Measurements from ENCODE around the gene PXK.
"Not testable (repeated sequence)": the region's sequence is repeated elsewhere in the genome, so short reads cannot be mapped to it uniquely, and the experiment has no call there.

PXK gene

DNA sequence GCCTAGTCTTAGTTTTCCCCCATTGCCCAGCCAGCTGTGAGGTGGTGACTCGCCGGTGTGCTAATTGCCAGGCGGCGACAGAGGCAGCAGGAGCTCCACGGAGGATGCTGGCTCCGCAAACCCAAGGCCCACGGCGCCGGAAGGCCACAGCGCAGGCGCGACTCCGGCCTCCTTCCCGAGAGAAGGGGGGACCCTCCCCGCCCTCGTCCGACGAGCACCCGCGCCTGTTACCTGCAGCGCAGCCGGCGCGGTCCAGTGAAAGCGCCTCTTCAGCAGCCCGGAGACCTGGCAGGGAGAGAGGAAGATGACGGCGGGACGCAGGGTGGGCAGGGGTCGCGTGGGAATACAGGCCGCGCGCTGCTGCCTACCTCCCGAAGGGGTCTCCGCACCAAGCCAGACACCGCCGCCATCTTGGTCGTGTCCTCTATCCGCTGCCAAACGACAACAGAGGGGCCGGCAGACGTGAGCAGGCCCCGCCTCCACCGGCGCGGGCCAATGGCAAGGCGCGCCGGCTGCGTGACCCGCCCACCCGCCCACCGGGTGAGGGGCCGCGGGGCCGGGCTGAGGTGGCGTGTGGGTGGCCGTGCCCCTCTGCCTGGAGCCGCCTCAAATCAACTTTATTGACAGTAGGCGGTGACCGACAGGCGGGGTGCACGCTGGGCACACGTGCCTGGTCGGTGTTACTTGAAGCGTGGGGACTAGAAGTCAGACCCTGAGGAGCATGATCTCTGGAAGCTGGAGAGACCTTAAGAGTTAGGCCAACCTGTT is 100.9 kb downstream of the PXK start, which contains the start of gene PDHB:
Gene PDHB (minus strand): TSS at position 433 of the 768 bp plus-strand sequence. CDS start 23 bp downstream, at position 410.
- Mint-ChIP-seq H3K27ac (peak within 1 kb of the TSS; percentile 98), H3K4me3 (peak within 1 kb of the TSS; percentile 98), H3K36me3 (peaks cover 6% of the 10 kb centered on the region), H3K27me3 (no peaks in the 10 kb centered on the region), H3K9me3 (no peaks in the 10 kb centered on the region), H3K4me1 (peaks cover 27% of the 10 kb centered on the region)

- no peaks in the 10 kb centered on the region for H3K9me3 Mint-ChIP-seq
These were observed 101.4 kb downstream of the PXK start for GRCh38 chr3:58434168-58434504.

DNA sequence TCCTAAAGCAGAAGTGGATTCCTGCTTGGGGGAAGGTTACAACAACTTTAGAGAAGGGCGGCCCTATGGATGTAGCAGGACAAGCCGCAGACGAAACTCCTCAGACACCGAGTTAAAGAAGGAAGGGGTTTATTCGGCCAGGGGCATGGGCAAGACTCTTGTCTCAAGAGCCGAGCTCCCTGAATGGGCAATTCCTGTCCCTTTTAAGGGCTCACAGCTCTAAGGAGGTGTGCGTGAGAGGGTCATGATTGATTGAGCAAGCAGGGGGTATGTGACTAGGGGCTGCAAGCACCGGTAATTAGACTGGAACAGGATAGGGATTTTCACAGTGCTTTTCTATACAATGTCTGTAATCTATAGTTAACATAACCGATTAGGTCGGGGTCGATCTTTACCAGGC is 101.8 kb downstream of the PXK start:
- H3K27me3 Mint-ChIP-seq: no peaks in the 10 kb centered on the region
- peak overlapping the region; percentile 98 for H3K4me3 Mint-ChIP-seq
- peaks cover 27% of the 10 kb centered on the region for H3K4me1 Mint-ChIP-seq
- no peaks in the 10 kb centered on the region for H3K9me3 Mint-ChIP-seq
- peaks cover 6% of the 10 kb centered on the region for H3K36me3 Mint-ChIP-seq
- H3K27ac Mint-ChIP-seq: peak overlapping the region; percentile 6

More at GRCh38 chr3:58434168-58434504, 101.4 kb downstream of the PXK start:
- peaks cover 6% of the 10 kb centered on the region for H3K36me3 Mint-ChIP-seq
- H3K4me1 Mint-ChIP-seq: peaks cover 27% of the 10 kb centered on the region
- peak overlapping the region; percentile 98 for H3K4me3 Mint-ChIP-seq
- peak overlapping the region; percentile 6 for H3K27ac Mint-ChIP-seq
- H3K27me3 Mint-ChIP-seq: no peaks in the 10 kb centered on the region

DNA sequence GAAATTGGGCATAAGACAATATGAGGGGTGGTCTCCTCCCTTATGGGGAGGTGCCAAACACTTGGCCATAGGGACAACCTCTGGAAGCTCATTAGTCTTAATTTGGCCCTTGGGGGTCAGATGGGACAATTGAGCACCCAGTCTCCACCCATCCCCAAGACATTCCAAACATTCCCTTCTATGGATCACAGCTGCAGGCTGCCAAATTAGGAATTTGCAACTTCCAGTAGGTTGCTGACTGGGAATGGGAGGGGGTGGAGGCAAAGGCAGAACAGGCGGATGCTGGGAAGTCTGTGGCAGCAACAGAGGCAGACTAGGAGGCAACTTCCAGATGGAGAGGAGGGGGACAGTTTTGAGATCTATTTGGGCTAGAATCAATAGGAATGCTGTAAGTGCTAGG is 102.3 kb downstream of the PXK start:
- peaks cover 27% of the 10 kb centered on the region for H3K4me1 Mint-ChIP-seq
- H3K27ac Mint-ChIP-seq: no peak overlapping the region
- no peaks in the 10 kb centered on the region for H3K27me3 Mint-ChIP-seq
- H3K9me3 Mint-ChIP-seq: no peaks in the 10 kb centered on the region
- H3K4me3 Mint-ChIP-seq: no peak overlapping the region
- peaks cover 6% of the 10 kb centered on the region for H3K36me3 Mint-ChIP-seq

DNA sequence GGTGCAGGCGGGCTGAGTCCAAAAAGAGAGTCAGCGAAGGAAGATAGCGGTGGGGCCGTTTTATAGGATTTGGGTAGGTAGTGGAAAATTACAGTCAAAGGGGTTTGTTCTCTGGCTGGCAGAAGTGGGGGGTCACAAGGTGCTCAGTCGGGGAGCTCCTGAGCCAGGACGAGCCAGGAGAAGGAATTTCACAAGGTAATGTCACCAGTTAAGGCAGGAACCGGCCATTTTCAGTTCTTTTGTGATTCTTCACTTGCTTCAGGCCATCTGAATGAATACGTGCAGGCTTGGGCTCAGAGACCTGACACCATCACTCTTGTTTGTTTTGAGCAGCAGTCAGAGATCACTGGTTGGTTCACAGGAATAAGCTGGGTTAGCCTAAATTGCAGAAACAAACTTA is 104.6 kb downstream of the PXK start:
- H3K4me1 Mint-ChIP-seq: peaks cover 19% of the 10 kb centered on the region
- H3K36me3 Mint-ChIP-seq, H3K4me3 Mint-ChIP-seq, H3K27ac Mint-ChIP-seq, H3K9me3 Mint-ChIP-seq, H3K27me3 Mint-ChIP-seq: not testable (repeated sequence)

DNA sequence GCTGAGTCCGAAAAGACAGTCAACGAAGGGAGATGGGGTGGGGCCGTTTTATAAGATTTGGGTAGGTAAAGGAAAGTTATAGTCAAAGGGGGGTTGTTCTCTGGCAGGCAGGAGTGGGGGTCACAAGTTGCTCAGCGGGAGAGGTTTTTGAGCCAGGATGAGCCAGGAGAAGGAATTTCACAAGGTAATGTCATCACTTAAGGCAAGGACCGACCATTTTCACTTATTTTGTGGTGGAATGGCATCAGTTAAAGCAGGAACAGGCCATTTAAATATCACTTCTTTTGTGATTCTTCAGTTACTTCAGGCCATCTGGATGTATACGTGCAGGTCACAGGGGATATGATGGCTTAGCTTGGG is 108.3 kb downstream of the PXK start:
- H3K9me3 Mint-ChIP-seq, H3K27ac Mint-ChIP-seq, H3K4me3 Mint-ChIP-seq, H3K4me1 Mint-ChIP-seq, H3K27me3 Mint-ChIP-seq, H3K36me3 Mint-ChIP-seq: not testable (repeated sequence)

DNA sequence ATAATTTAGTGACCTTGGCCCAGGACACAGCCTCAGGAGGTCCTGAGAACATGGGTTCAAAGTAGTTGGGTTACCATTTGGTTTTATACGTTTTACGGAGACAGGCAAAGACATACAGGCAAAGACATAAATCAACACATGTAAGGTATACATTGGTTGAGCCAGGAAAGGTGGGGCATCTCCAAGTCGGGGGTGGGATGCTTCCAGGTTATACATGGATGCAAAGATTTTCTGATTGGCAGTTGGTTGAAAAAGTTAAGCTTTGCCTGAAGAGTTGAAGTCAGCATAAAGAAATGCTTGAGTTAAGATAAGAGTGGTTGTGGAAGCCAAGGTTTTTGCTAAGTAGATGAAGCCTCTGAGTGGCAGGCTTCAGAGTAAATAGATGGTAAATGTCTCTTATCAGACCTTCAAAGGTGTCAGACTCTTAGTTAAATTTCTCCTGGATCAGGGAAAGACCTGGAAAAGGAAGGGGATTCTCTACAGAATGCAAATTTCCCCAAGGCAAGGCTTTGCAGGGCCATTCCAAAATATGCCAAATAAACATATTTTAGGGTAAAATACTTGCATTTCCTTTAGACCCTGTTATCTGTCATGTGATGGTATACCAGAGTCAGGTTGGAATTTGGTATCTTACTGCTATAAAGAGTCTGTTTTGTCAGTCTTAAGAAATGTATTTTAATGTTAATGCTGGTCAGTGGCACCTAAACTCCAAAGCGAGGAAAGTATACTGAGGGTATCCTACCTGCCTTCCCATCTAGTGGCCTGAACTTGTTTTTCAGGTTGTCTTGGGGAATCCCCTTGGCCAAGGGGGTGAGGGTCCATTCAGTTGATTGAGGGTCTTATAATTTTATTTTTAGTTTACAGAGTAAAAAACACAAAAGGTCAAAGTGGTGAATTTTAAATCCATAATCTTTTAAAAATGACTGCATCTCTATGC is 109.1 kb downstream of the PXK start:
- Mint-ChIP-seq H3K27ac (no peak overlapping the region), H3K4me1 (no peaks in the 10 kb centered on the region), H3K9me3 (no peaks in the 10 kb centered on the region), H3K36me3 (peaks cover 2% of the 10 kb centered on the region), H3K27me3 (no peaks in the 10 kb centered on the region), H3K4me3 (no peak overlapping the region)

GRCh38 chr3:58452176-58452575 is 119.5 kb downstream of the PXK start:
- no peak overlapping the region for H3K27ac Mint-ChIP-seq
- H3K4me3 Mint-ChIP-seq: no peak overlapping the region
- H3K36me3 Mint-ChIP-seq: peaks cover 9% of the 10 kb centered on the region
- H3K4me1 Mint-ChIP-seq: peaks cover 3% of the 10 kb centered on the region
- H3K9me3 Mint-ChIP-seq: peaks cover 6% of the 10 kb centered on the region
- H3K27me3 Mint-ChIP-seq: no peaks in the 10 kb centered on the region

- peaks cover 9% of the 10 kb centered on the region for H3K36me3 Mint-ChIP-seq
These were observed 126.5 kb downstream of the PXK start for GRCh38 chr3:58459160-58459559.

GRCh38 chr3:58462829-58463180 is 130.1 kb downstream of the PXK start:
- Mint-ChIP-seq H3K4me3 (no peak overlapping the region), H3K36me3 (no peaks in the 10 kb centered on the region)

More at GRCh38 chr3:58459160-58459559, 126.5 kb downstream of the PXK start:
- no peak overlapping the region for H3K27ac Mint-ChIP-seq
- H3K4me3 Mint-ChIP-seq: no peak overlapping the region
- H3K27me3 Mint-ChIP-seq: no peaks in the 10 kb centered on the region
- peaks cover 10% of the 10 kb centered on the region for H3K4me1 Mint-ChIP-seq
- H3K9me3 Mint-ChIP-seq: peaks cover 6% of the 10 kb centered on the region

GRCh38 chr3:58463181-58463941 is 130.7 kb downstream of the PXK start:
- Mint-ChIP-seq H3K9me3 (no peaks in the 10 kb centered on the region), H3K4me1 (peaks cover 16% of the 10 kb centered on the region), H3K27ac (no peak overlapping the region), H3K4me3 (peak overlapping the region; percentile 17), H3K36me3 (no peaks in the 10 kb centered on the region), H3K27me3 (no peaks in the 10 kb centered on the region)

More at GRCh38 chr3:58462829-58463180, 130.1 kb downstream of the PXK start:
- Mint-ChIP-seq H3K27ac (no peak overlapping the region), H3K27me3 (no peaks in the 10 kb centered on the region), H3K4me1 (peaks cover 16% of the 10 kb centered on the region), H3K9me3 (no peaks in the 10 kb centered on the region)

GRCh38 chr3:58463942-58464271 is 131.2 kb downstream of the PXK start:
- no peak overlapping the region for H3K27ac Mint-ChIP-seq
- H3K4me3 Mint-ChIP-seq: peak overlapping the region; percentile 17

GRCh38 chr3:58464866-58465265 is 132.2 kb downstream of the PXK start:
- Mint-ChIP-seq H3K36me3 (no peaks in the 10 kb centered on the region), H3K27ac (no peak overlapping the region), H3K4me3 (no peak overlapping the region), H3K9me3 (no peaks in the 10 kb centered on the region), H3K27me3 (no peaks in the 10 kb centered on the region), H3K4me1 (peaks cover 16% of the 10 kb centered on the region)

More at GRCh38 chr3:58463942-58464271, 131.2 kb downstream of the PXK start:
- Mint-ChIP-seq H3K27me3 (no peaks in the 10 kb centered on the region), H3K9me3 (no peaks in the 10 kb centered on the region), H3K36me3 (no peaks in the 10 kb centered on the region), H3K4me1 (peaks cover 16% of the 10 kb centered on the region)

DNA sequence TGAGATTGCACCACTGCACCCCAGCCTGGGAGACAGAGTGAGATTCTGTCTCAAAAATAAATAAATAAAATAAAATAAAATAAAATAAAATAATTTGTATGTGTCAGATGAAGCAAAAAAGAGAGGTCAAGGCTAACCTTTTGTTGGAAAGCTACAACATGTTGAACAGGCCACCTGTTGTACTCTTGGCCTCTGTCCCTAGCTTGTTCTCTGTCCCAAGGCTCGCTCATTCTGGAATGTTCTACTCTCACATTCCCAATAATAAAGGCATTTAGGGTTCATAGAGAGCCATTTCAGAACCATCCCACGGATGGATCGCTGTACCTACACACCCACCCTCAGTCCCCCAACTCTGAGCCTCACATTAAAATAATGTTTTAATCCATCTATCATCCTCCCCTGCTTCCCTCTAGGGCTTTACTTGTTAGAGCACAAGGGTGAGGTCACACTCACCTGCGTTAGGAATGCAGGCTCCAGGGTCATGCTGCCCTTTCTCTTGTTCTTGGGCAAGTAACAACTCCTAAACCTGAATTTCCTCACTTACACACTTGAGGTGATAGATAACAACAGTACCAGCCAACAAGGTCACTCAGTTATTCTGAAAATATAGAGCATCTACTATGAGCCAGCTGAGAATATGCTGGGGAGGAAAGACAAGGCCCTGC is 134.3 kb downstream of the PXK start:
- Mint-ChIP-seq H3K36me3 (no peaks in the 10 kb centered on the region), H3K9me3 (no peaks in the 10 kb centered on the region), H3K27me3 (no peaks in the 10 kb centered on the region), H3K4me1 (peaks cover 30% of the 10 kb centered on the region), H3K27ac (no peak overlapping the region), H3K4me3 (no peak overlapping the region)

- H3K4me3 Mint-ChIP-seq: no peak overlapping the region
- H3K4me1 Mint-ChIP-seq: peaks cover 21% of the 10 kb centered on the region
- no peak overlapping the region for H3K27ac Mint-ChIP-seq
- no peaks in the 10 kb centered on the region for H3K27me3 Mint-ChIP-seq
- H3K9me3 Mint-ChIP-seq: no peaks in the 10 kb centered on the region
- no peaks in the 10 kb centered on the region for H3K36me3 Mint-ChIP-seq
These were observed 136.4 kb downstream of the PXK start for GRCh38 chr3:58469096-58469495.
